HG02884 (cell line): ENCODE results near the gene SOX30.
"Not testable (repeated sequence)": the region's sequence is repeated elsewhere in the genome, so short reads cannot be mapped to it uniquely, and the experiment has no call there.

ENCODE experiments used
- ATAC-seq: cut with Tn5 transposase; IDR thresholded peaks from one replicate; pipeline ENCODE4 v1.9.1; 2021; ENCODE audit warnings: mild to moderate bottlenecking, moderate library complexity; ENCODE audit not compliant: unreplicated experiment

Gene SOX30

GRCh38 chr5:157652377-157652692 lies at the start of gene SOX30:
SOX30 (minus strand) TSS chr5:157652438; CDS start chr5:157652078, 360 bp downstream.
- ATAC-seq = no peak

DNA sequence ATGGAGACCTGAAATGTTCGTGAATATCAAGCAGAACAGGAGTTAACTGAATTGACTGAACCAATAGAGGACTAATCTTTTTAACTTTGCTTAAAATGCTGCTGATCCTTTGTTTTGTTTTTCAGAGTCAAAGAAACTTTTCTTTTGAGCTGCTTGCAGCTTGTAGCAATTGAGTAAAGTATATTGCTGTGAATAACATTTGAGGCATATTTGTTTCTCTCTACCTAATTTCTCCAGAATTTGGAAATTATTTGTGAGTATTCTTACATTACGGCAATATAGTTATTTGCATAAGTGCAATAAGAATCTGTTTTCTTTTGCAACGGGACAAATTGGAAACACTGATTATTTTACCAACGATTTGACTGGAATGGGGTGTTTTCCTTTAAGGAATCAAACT lies 46.4 kb upstream of the SOX30 start:
- ATAC-seq = not testable (repeated sequence)

DNA sequence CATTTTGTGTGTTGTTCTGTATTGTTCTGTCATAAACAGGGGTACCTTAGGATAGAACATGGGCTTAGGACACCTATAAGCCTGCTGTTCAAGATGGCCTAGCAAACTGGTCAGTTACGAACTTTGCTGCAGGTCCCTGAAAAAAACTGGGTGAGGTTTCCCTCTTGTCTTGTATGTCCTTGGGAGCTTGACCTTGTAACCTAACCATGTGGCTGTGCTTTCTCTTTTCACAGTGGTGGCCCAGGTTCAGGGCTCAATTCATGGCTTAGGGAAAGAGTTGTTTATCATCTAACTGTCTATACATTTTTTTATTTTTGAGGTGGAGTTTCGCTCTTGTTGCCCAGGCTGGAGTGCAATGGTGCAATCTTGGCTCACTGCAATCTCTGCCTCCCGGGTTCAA lies 43.9 kb upstream of the SOX30 start:
- ATAC-seq = not testable (repeated sequence)

DNA sequence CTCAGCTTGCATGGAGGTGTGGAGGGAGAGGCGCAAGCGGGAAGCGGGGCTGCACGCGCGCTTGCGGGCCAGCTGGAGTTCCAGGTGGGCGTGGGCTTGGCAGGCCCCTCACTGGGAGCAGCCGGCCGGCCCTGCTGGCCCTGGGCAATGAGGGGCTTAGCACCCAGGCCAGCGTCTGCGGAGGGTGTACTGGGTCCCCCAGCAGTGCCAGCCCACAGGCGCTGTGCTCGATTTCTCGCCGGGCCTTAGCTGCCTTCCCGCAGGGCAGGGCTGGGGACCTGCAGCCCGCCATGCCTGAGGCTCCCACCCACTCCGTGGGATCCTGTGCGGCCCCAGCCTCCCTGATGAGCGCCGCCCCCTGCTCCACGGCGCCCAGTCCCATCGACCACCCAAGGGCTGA lies 41.6 kb upstream of the SOX30 start:
- not testable (repeated sequence) for ATAC-seq

- no peak for ATAC-seq
Observed at GRCh38 chr5:157690690-157691433, 38.6 kb upstream of the SOX30 start.

DNA sequence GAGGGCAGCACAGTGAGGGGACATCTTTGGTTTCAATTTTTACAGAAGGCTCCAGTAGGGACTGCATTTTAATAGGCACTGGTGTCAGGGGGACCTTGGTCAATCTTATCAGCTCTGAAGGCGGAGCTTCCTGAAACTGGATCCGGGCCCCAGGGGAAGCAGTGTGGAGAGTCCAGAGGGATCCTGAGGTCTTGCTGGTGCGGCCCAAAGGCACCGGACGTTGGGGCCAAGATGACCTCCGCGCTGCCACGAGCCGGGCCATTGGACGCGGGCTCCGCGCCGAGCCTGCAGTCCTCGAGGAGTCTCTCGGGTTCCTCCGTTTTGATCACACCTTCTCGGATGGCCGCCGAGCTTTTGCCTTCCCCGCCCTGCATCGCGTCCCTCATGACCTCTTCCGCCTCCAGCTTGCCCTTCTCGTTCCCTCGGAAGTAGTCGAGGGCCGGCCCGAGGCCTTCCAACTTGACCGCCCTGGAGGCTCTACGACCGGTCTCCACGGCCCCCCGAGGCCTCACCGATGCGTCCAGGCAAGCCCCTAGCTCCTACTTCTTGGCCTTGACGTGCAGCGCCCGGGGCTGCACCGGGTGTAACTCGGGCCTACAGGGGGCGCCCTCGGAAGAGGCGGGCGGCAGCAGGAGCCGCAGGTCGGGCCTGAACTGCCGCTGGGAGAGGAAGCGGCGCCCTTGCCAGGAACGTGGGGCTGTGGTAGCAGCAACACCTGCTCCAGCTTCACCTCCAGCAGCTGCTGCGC lies 37.9 kb upstream of the SOX30 start:
- ATAC-seq = no peak

DNA sequence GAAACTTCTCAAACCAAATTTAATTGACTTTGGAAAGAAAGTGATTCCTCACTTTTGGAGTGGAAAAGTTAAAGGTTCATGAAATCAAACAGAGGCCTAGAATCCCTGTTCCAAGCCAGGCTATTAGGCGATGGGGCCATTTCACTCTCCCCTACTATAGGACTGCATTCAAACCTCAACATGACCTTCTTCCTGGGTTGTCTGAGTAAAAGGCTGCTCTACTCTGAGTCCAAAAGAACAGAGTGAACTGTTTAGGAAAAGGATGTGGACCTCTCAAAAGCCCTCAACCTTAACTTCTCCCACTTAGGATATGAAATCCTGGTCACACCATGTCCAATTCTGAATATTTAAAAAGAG lies 34.9 kb upstream of the SOX30 start:
- ATAC-seq = no peak

GRCh38 chr5:157686276-157687197 lies 34.3 kb upstream of the SOX30 start:
- ATAC-seq = not testable (repeated sequence)

DNA sequence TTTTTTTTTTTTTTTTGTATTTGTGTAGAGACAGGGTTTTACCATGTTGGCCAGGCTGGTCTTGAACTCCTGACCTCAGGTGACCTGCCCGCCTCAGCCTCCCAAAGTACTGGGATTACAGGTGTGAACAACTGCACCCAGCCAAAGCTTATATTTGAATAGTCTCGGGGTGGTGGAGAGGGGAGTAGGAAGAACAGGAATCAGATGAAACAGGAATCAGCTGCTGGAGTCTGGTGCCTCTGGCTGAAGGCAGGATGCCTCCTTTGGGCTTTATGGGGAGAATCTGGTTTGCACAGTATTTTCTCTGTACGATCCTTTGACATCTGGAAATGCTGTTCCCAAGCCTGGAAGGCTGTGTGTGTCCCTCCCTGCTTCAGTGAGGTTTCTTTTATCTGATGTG lies 30.0 kb upstream of the SOX30 start:
- ATAC-seq = no peak

- no peak for ATAC-seq
Observed at GRCh38 chr5:157681048-157681447, 28.8 kb upstream of the SOX30 start.

GRCh38 chr5:157680239-157680638 lies 28.0 kb upstream of the SOX30 start:
- ATAC-seq = no peak

DNA sequence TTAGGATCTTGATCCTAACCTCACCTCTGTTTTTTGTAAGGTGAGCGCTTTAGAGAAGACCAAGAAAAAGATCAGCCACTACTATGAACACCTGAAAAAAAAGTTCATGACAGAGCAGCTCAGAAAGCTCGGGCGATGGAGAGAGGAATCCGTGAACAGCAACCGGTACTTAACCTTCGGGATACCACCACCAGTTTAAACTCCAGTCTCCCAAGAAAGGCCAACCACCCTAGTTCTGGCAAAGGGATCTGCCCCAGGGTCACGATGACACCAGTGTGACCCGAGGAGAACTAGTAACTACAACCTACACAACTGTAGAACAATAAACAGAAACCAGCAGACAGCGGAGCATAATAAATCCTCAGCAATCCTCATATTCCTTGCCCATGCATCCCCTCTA lies 27.6 kb upstream of the SOX30 start:
- no peak for ATAC-seq

DNA sequence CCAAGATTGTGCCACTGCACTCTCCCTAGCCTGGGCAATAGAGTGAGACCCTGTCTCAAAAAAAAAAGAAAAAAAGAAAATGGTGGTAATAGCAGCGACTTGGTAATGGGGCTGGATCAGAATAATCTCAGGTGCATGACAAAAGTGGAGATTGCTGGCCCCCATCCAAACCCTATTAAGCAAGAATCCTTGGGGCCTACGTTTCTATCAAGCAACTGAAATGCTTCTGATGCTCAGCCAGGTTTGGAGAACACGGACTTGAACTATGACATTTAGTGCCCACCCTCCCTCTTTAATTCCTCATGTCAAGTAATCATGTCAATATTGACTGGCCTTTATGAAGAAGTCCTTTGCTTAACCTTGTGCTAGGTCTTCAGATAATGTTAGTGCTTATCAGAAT lies 25.7 kb upstream of the SOX30 start:
- no peak for ATAC-seq

DNA sequence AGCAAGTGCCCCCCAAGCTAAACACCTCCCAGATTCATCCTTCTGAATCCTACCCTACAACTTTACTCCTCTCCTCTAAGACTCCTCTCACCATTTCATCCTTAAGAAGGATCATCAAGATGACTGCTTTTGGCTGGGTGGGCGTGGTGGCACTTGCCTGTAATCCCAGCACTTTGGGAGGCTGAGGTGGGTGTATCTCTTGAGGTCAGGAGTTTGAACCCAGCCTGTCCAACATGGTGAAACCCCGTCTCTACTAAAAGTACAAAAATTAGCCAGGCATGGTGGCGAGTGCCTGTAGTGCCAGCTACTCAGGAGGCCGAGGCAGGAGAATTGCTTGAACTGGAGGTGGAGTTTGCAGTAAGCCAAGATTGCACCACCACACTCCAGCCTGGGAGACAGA lies 22.1 kb upstream of the SOX30 start:
- not testable (repeated sequence) for ATAC-seq

- ATAC-seq = no peak
Observed at GRCh38 chr5:157672976-157673375, 20.7 kb upstream of the SOX30 start.

- ATAC-seq = no peak
Observed at GRCh38 chr5:157671592-157672330, 19.5 kb upstream of the SOX30 start.

GRCh38 chr5:157670662-157671591 lies 18.7 kb upstream of the SOX30 start, which contains the start of gene C5orf52:
C5orf52 (plus strand) TSS chr5:157671533; CDS start chr5:157671615, 82 bp downstream.
- peak; percentile 39 for ATAC-seq

DNA sequence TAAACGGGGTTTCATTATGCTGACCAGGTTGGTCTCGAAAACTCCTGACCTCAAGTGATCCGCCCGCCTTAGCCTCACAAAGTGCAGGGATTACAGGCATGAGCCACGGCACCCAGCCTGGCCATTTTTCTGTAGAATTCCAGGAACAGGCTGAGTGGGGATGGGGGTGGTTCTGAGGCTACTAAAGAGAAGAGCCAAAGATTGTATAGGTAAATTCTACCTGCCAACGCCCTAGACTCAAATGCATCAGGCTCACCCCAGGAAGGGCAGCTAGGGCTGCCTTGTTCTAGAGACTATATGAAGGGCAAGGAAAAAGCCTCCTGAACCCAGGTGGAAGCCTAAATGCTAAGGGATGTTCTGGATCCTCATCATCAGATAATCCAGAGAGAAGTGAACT lies 17.5 kb upstream of the SOX30 start:
- no peak for ATAC-seq

GRCh38 chr5:157668356-157668755 lies 16.1 kb upstream of the SOX30 start:
- no peak for ATAC-seq
